ENCODE results near the gene FARS2. TPM values are rescaled to one million over a fixed set of nuclear protein-coding genes. Genes with fewer than 3 reads are reported as not detected.

Gene FARS2
- polyA plus RNA-seq, 3 donors = 9.0 to 18.4 (median 16.1) TPM

- WGBS, 3 donors = 58 to 88% (median 67%) methylated on average over 5 of the region's 5 CpGs
These were observed 457.1 kb downstream of the FARS2 start for GRCh38 chr6:5718231-5718947.

GRCh38 chr6:5723841-5724691, 462.8 kb downstream of the FARS2 start:
- H3K27ac ChIP-seq (ENCODE audit: low read depth, low read length) = no peak overlapping the region

More at GRCh38 chr6:5718231-5718947, 457.1 kb downstream of the FARS2 start:
- no peak overlapping the region for H3K27ac ChIP-seq (ENCODE audit: low read depth, low read length)

GRCh38 chr6:5724911-5725310, 463.6 kb downstream of the FARS2 start:
- 93 to 96% (median 94%) methylated on average over 10 of the region's 10 CpGs for WGBS, 3 donors
- no peak overlapping the region for H3K27ac ChIP-seq (ENCODE audit: low read depth, low read length)

More at GRCh38 chr6:5723841-5724691, 462.8 kb downstream of the FARS2 start:
- 57 to 83% (median 64%) methylated on average over 21 of the region's 21 CpGs for WGBS, 3 donors

- WGBS, 3 donors = 95 to 96% (median 96%) methylated on average over 17 of the region's 17 CpGs
- no peak overlapping the region for H3K27ac ChIP-seq (ENCODE audit: low read depth, low read length)
These were observed 465.8 kb downstream of the FARS2 start for GRCh38 chr6:5726976-5727718.

GRCh38 chr6:5728351-5729079, 467.2 kb downstream of the FARS2 start:
- H3K27ac ChIP-seq (ENCODE audit: low read depth, low read length) = no peak overlapping the region
- 79 to 92% (median 85%) methylated on average over 16 of the region's 16 CpGs for WGBS, 3 donors

GRCh38 chr6:5729080-5729434, 467.7 kb downstream of the FARS2 start:
- WGBS, 3 donors = 70 to 76% (median 74%) methylated on average over 8 of the region's 8 CpGs
- H3K27ac ChIP-seq (ENCODE audit: low read depth, low read length) = no peak overlapping the region

- 58 to 67% (median 59%) methylated on average over 4 of the region's 4 CpGs for WGBS, 3 donors
- no peak overlapping the region for H3K27ac ChIP-seq (ENCODE audit: low read depth, low read length)
These were observed 468.7 kb downstream of the FARS2 start for GRCh38 chr6:5729813-5730517.

- H3K27ac ChIP-seq (ENCODE audit: low read depth, low read length) = no peak overlapping the region
- WGBS, 3 donors = 84 to 91% (median 88%) methylated on average over 8 of the region's 8 CpGs
These were observed 469.4 kb downstream of the FARS2 start for GRCh38 chr6:5730585-5731263.

- WGBS, 3 donors = 97 to 98% (median 98%) methylated on average over 7 of the region's 7 CpGs
- no peak overlapping the region for H3K27ac ChIP-seq (ENCODE audit: low read depth, low read length)
These were observed 470.1 kb downstream of the FARS2 start for GRCh38 chr6:5731435-5731834.

GRCh38 chr6:5732496-5732895, 471.2 kb downstream of the FARS2 start:
- whole genome bisulfite sequencing, 3 donors = 71 to 90% (median 82%) methylated on average over 6 of the region's 6 CpGs
- no peak overlapping the region for H3K27ac ChIP-seq (ENCODE audit: low read depth, low read length)

- no peak overlapping the region for H3K27ac ChIP-seq (ENCODE audit: low read depth, low read length)
- 70 to 90% (median 71%) methylated on average over 5 of the region's 5 CpGs for WGBS, 3 donors
These were observed 474.9 kb downstream of the FARS2 start for GRCh38 chr6:5736016-5736738.

GRCh38 chr6:5737460-5737859, 476.1 kb downstream of the FARS2 start:
- 98% methylated on average over 4 of the region's 4 CpGs for WGBS, 3 donors

GRCh38 chr6:5738211-5738610, 476.9 kb downstream of the FARS2 start:
- H3K27ac ChIP-seq (ENCODE audit: low read depth, low read length) = no peak overlapping the region
- WGBS, 3 donors = 88 to 97% (median 95%) methylated on average over 1 of the region's 1 CpG

More at GRCh38 chr6:5737460-5737859, 476.1 kb downstream of the FARS2 start:
- no peak overlapping the region for H3K27ac ChIP-seq (ENCODE audit: low read depth, low read length)

GRCh38 chr6:5744497-5744896, 483.2 kb downstream of the FARS2 start:
- 79 to 84% (median 84%) methylated on average over 5 of the region's 5 CpGs for WGBS, 3 donors
- H3K27ac ChIP-seq (ENCODE audit: low read depth, low read length) = no peak overlapping the region

- WGBS, 3 donors = 93 to 96% (median 95%) methylated on average over 2 of the region's 2 CpGs
- H3K27ac ChIP-seq (ENCODE audit: low read depth, low read length) = no peak overlapping the region
These were observed 483.8 kb downstream of the FARS2 start for GRCh38 chr6:5745081-5745480.

GRCh38 chr6:5746053-5746758, 484.9 kb downstream of the FARS2 start:
- WGBS, 3 donors = 85 to 92% (median 91%) methylated on average over 12 of the region's 12 CpGs
- H3K27ac ChIP-seq (ENCODE audit: low read depth, low read length) = no peak overlapping the region
